H1 (cell line): ENCODE data around the gene ZNF462. TPM values are rescaled to one million over a fixed set of nuclear protein-coding genes. Genes with fewer than 3 reads are reported as not detected.

Source experiments
- CTCF ChIA-PET: fragments of 300-600 bp; sonication (Branson Sonifier 250); formaldehyde crosslinking; loops from one replicate; lab custom pipeline; 2021; ENCODE audit not compliant: partially characterized antibody; lab: Charles Lee
- POLR2A ChIA-PET: fragments of 300-600 bp; sonication (Branson Sonifier 250); formaldehyde crosslinking; loops from one replicate; lab custom pipeline; 2021; ENCODE audit warnings: inconsistent platforms; ENCODE audit not compliant: partially characterized antibody; lab: Charles Lee
- DNase-seq, 2 experiments: peaks; one replicate each; pipeline versions ENCODE4 v3.0.0 to v3.0.0-alpha.2; 2010 to 2022; ENCODE audit warnings: low spot score in 2 of 2, low read depth in 1 of 2, mixed read lengths in 1 of 2
- FAIRE-seq: peaks from 2 replicates; lab custom pipeline; 2011; peaks lifted over from hg19 to GRCh38; lab: Jason Lieb, UNC
- H2AFZ ChIP-seq: 2 replicates; pipeline ENCODE4 v1.8.1; 2012; ENCODE audit warnings: low read length, inconsistent platforms
- H2AK5ac ChIP-seq: 2 replicates; pipeline ENCODE4 v1.6.1; 2013; ENCODE audit warnings: low read depth, low read length
- H2BK120ac ChIP-seq: replicated peaks from 2 replicates; pipeline ENCODE3; 2013; ENCODE audit warnings: low read depth, low read length, inconsistent platforms
- H2BK12ac ChIP-seq: 2 replicates; pipeline ENCODE4 v1.6.1; 2013; ENCODE audit warnings: low read depth, low read length
- H2BK15ac ChIP-seq: 2 replicates; pipeline ENCODE4 v1.6.1; 2013; ENCODE audit warnings: low read length
- H2BK20ac ChIP-seq: 2 replicates; pipeline ENCODE4 v1.6.1; 2013; ENCODE audit warnings: low read length
- H2BK5ac ChIP-seq: 2 replicates; pipeline ENCODE4 v1.6.1; 2013; ENCODE audit warnings: low read depth, low read length
- H3K14ac ChIP-seq: 2 replicates; pipeline ENCODE4 v1.6.1; 2013; ENCODE audit warnings: inconsistent platforms; ENCODE audit not compliant: insufficient read length
- H3K18ac ChIP-seq: 2 replicates; pipeline ENCODE4 v1.6.1; 2013; ENCODE audit warnings: low read length; ENCODE audit errors: extremely low read depth
- H3K23ac ChIP-seq: 2 replicates; pipeline ENCODE4 v1.6.1; 2013; ENCODE audit warnings: inconsistent platforms; ENCODE audit not compliant: insufficient read length
- H3K23me2 ChIP-seq: 2 replicates; pipeline ENCODE4 v1.6.1; 2013; ENCODE audit warnings: low read depth, low read length
- H3K27ac ChIP-seq: 2 replicates; pipeline ENCODE4 v1.6.1; 2011; ENCODE audit warnings: low read depth, low read length, inconsistent platforms
- H3K27me3 ChIP-seq, 4 experiments: replicated peaks in 1 of 4; 1 replicate in 1 of 4; 2 replicates in 3 of 4; pipeline versions ENCODE4 v1.6.1 to v1.8.1; 2011 to 2013; ENCODE audit warnings: low read length in 3 of 4, mild to moderate bottlenecking in 3 of 4, inconsistent platforms in 2 of 4, mixed read lengths in 2 of 4, moderate library complexity in 1 of 4; ENCODE audit not compliant: control insufficient read depth in 3 of 4, insufficient read depth in 3 of 4; ENCODE audit errors: extremely low read depth in 1 of 4
- H3K36me3 ChIP-seq, 4 experiments: 2 replicates each; pipeline versions ENCODE4 v1.6.1 to v1.8.1; 2011 to 2013; ENCODE audit warnings: mild to moderate bottlenecking in 4 of 4, low read length in 3 of 4, moderate library complexity in 2 of 4, control low read depth in 1 of 4, inconsistent platforms in 1 of 4; ENCODE audit not compliant: insufficient read depth in 4 of 4, control insufficient read depth in 2 of 4
- H3K4ac ChIP-seq: replicated peaks from 2 replicates; pipeline ENCODE3; 2013; ENCODE audit warnings: low read length, low read depth, mixed read lengths, inconsistent platforms; ENCODE audit not compliant: insufficient read length
- H3K4me1 ChIP-seq, 4 experiments: replicated peaks in 1 of 4; 1 replicate in 1 of 4; 2 replicates in 3 of 4; pipeline versions ENCODE4 v1.6.1 to v1.8.1; 2011 to 2013; ENCODE audit warnings: low read length in 3 of 4, inconsistent platforms in 2 of 4, mixed read lengths in 1 of 4; ENCODE audit not compliant: insufficient read depth in 4 of 4, control insufficient read depth in 3 of 4
- H3K4me2 ChIP-seq, 2 experiments: 2 replicates each; pipeline versions ENCODE4 v1.6.1 to v1.8.1; 2011 to 2013; ENCODE audit warnings: low read depth in 2 of 2, low read length in 2 of 2, control low read depth in 1 of 2, inconsistent platforms in 1 of 2, mild to moderate bottlenecking in 1 of 2; ENCODE audit not compliant: insufficient read depth in 1 of 2
- H3K4me3 ChIP-seq, 4 experiments: fragments of 200-600, 300-600 bp in 1 of 4; sonication (generic), shearing (Covaris generic), sonication (Bioruptor Twin) in 1 of 4; 2 replicates each; pipeline versions ENCODE4 v1.5.1 to v1.8.1; 2011 to 2016; ENCODE audit warnings: low read length in 4 of 4, low read depth in 3 of 4, control low read depth in 2 of 4, inconsistent platforms in 2 of 4, mild to moderate bottlenecking in 2 of 4, mixed read lengths in 1 of 4, moderate library complexity in 1 of 4; ENCODE audit not compliant: insufficient read depth in 2 of 4; ENCODE audit errors: extremely low read depth in 1 of 4
- H3K56ac ChIP-seq: replicated peaks from 2 replicates; pipeline ENCODE3; 2013; ENCODE audit warnings: low read depth, mild to moderate bottlenecking, mixed read lengths, low read length, inconsistent platforms; ENCODE audit not compliant: insufficient read length
- H3K79me1 ChIP-seq: 2 replicates; pipeline ENCODE4 v1.6.1; 2013; ENCODE audit warnings: low read depth, low read length, control low read depth
- H3K79me2 ChIP-seq, 2 experiments: 2 replicates each; pipeline versions ENCODE4 v1.6.1 to v1.8.1; 2012 to 2013; ENCODE audit warnings: low read length in 2 of 2, mild to moderate bottlenecking in 2 of 2, inconsistent platforms in 1 of 2; ENCODE audit not compliant: insufficient read depth in 2 of 2, control insufficient read depth in 1 of 2
- H3K9ac ChIP-seq, 4 experiments: replicated peaks in 1 of 4; 1 replicate in 1 of 4; 2 replicates in 3 of 4; pipeline versions ENCODE4 v1.6.1 to v1.8.1; 2011 to 2013; ENCODE audit warnings: low read depth in 3 of 4, low read length in 3 of 4, control low read depth in 2 of 4, mild to moderate bottlenecking in 2 of 4, moderate library complexity in 2 of 4, inconsistent platforms in 1 of 4; ENCODE audit errors: extremely low read depth in 1 of 4
- H3K9me3 ChIP-seq, 2 experiments: 2 replicates each; pipeline versions ENCODE4 v1.6.1 to v1.8.1; 2012 to 2013; ENCODE audit warnings: mild to moderate bottlenecking in 2 of 2, moderate library complexity in 2 of 2, control low read depth in 1 of 2, inconsistent platforms in 1 of 2, low read depth in 1 of 2, low read length in 1 of 2, mixed read lengths in 1 of 2; ENCODE audit not compliant: insufficient read depth in 2 of 2
- H4K20me1 ChIP-seq, 2 experiments: replicated peaks in 1 of 2; 2 replicates each; pipeline versions ENCODE3 to v1.8.1; 2011 to 2013; ENCODE audit warnings: inconsistent platforms in 2 of 2, low read length in 2 of 2, mild to moderate bottlenecking in 1 of 2; ENCODE audit not compliant: insufficient read depth in 2 of 2, control insufficient read depth in 1 of 2
- H4K5ac ChIP-seq: 2 replicates; pipeline ENCODE4 v1.6.1; 2013; ENCODE audit warnings: low read length, low read depth, mixed read lengths, inconsistent platforms; ENCODE audit not compliant: insufficient read length
- H4K8ac ChIP-seq: 2 replicates; pipeline ENCODE4 v1.8.0; 2013; ENCODE audit warnings: mild to moderate bottlenecking, moderate library complexity, low read length, inconsistent platforms; ENCODE audit not compliant: insufficient read depth; ENCODE audit errors: extremely low read depth
- H4K91ac ChIP-seq: replicated peaks from 2 replicates; pipeline ENCODE3; 2013; ENCODE audit warnings: low read length, mixed read lengths, inconsistent platforms; ENCODE audit not compliant: insufficient read length
- CEBPB ChIP-seq: IDR thresholded peaks from 2 replicates; pipeline ENCODE4 v1.6.1; 2012; ENCODE audit warnings: low read depth, low read length
- GABPA ChIP-seq: IDR thresholded peaks from 2 replicates; pipeline ENCODE4 v1.6.1; 2011; ENCODE audit warnings: mild to moderate bottlenecking, low read length, moderate library complexity, borderline replicate concordance; ENCODE audit not compliant: insufficient read depth
- JUN ChIP-seq: IDR thresholded peaks from 2 replicates; pipeline ENCODE4 v1.6.1; 2011; ENCODE audit warnings: low read depth, mild to moderate bottlenecking, improper control_type of control experiment, low read length
- NRF1 ChIP-seq: IDR thresholded peaks from 2 replicates; pipeline ENCODE4 v1.6.1; 2011; ENCODE audit warnings: mild to moderate bottlenecking, low read depth, low read length, improper control_type of control experiment
- SP1 ChIP-seq: IDR thresholded peaks from 2 replicates; pipeline ENCODE4 v1.6.1; 2011; ENCODE audit warnings: low read depth, low read length
- SRF ChIP-seq: IDR thresholded peaks from 2 replicates; pipeline ENCODE4 v1.6.1; 2011; ENCODE audit warnings: mild to moderate bottlenecking, low read depth, low read length, moderate library complexity
- SUZ12 ChIP-seq: fragments of 200-600 bp; sonication (generic); IDR thresholded peaks from 2 replicates; pipeline ENCODE4 v1.6.1; 2012; ENCODE audit warnings: mild to moderate bottlenecking, inconsistent platforms, low read length, moderate library complexity, mixed read lengths
- TAF1 ChIP-seq: IDR thresholded peaks from 2 replicates; pipeline ENCODE4 v1.6.1; 2011; ENCODE audit warnings: mild to moderate bottlenecking, low read depth, low read length
- TBP ChIP-seq: IDR thresholded peaks from 2 replicates; pipeline ENCODE4 v1.6.1; 2011; ENCODE audit warnings: low read depth, low read length, improper control_type of control experiment
- WGBS, 2 experiments: shearing (Covaris generic) in 1 of 2; methylation state at CpG; one replicate each; pipeline versions ENCODE4 v1.1.6 to v1.1.7; 2013 to 2015; ENCODE audit warnings: low lambda C conversion rate in 2 of 2, mixed read lengths in 2 of 2, inconsistent platforms in 1 of 2, low coverage in 1 of 2, missing lambda C conversion rate in 1 of 2; ENCODE audit not compliant: insufficient replicate concordance in 2 of 2, insufficient coverage in 1 of 2, insufficient read length in 1 of 2; ENCODE audit errors: extremely low coverage in 1 of 2, missing lambda C conversion rate in 1 of 2; 5-methylcytosine and 5-hydroxymethylcytosine counted together
- polyA plus RNA-seq, 7 experiments: library from polyadenylated mRNA; depleted of rRNA in 3 of 7; stranded (reverse) in 5 of 7; unstranded in 2 of 7; fragments of >200 nt in 5 of 7; fragments of 200-250 nt in 2 of 7; gene quantifications; 1 replicate in 5 of 7; 2 replicates in 1 of 7; 4 replicates in 1 of 7; pipeline versions ENCODE4 v1.2.1 to v1.2.3, GENCODE V29; 2011 to 2013; ENCODE audit warnings: missing spikeins in 2 of 7, mixed read lengths in 2 of 7
- total RNA-seq: library from RNA; stranded (reverse); fragmentation: NEBNext Ultra II Directional; extraction: Animal tissue kit (Norgen Biotek cat#: 25700); gene quantifications from 2 replicates; pipeline ENCODE4 v1.2.1, GENCODE V29; 2021
- TF ChIP-seq, protein P1 (sequence below), 3 experiments: IDR thresholded peaks; 1 replicate in 2 of 3; 2 replicates in 1 of 3; pipeline versions ENCODE4 v1.5.1 to v1.6.1; 2011; ENCODE audit warnings: low read length in 3 of 3, mild to moderate bottlenecking in 3 of 3, inconsistent platforms in 2 of 3, low read depth in 1 of 3, moderate library complexity in 1 of 3; ENCODE audit not compliant: insufficient read depth in 1 of 3; ENCODE audit errors: control extremely low read depth in 1 of 3

Gene ZNF462
- total and polyA plus RNA-seq, 2 of the 8 experiments (the other 6 are each of a cell fraction or from before 2014, with no cell fraction given), result 30.0 to 163 TPM

GRCh38 chr9:106920701-106921283, 57.8 kb downstream of the ZNF462 start:
- ChIA-PET POLR2A (interaction anchor here (1.1 kb wide), 1 partner anchor 41 kb away, joined by 3 read pairs; no protein-coding TSS in a partner anchor), CTCF (interaction anchor here (0.8 to 2.1 kb wide), 7 partner anchors 9 to 46 kb away, joined by 3 to 8 read pairs (median 3); no protein-coding TSS in a partner anchor)
- Histone ChIP-seq H3K36me3 (peaks cover 13 to 51% (median 35%) of the 10 kb centered on the region in 4 experiments), H2BK120ac (no peak overlapping the region), H4K8ac (no peak overlapping the region), H3K4me2 (peak overlapping the region in 1 of 2 experiments; percentile 15; a peak in 2 of 4 replicates), H2BK12ac (no peak overlapping the region), H3K79me2 (peaks cover 11 to 94% of the 10 kb centered on the region in 2 experiments), H3K23ac (no peak overlapping the region), H3K27me3 (no peaks in the 10 kb centered on the region), H3K9ac (no peak overlapping the region), H4K91ac (no peak overlapping the region), H3K23me2 (no peaks in the 10 kb centered on the region), H2BK20ac (no peak overlapping the region), H4K20me1 (no peaks in the 10 kb centered on the region), H3K56ac (no peak overlapping the region), H3K14ac (no peak overlapping the region), H2BK5ac (no peak overlapping the region), H4K5ac (no peak overlapping the region), H2AK5ac (peak overlapping the region; percentile 44; the same call in 1 of the 2 replicates), H3K18ac (no peak overlapping the region), H3K4ac (no peak overlapping the region), H3K9me3 (no peaks in the 10 kb centered on the region), H2BK15ac (no peak overlapping the region), H2AFZ (no peak overlapping the region), H3K79me1 (peaks cover 9% of the 10 kb centered on the region), H3K27ac (peak overlapping the region; percentile 44; the same call in 1 of the 2 replicates), H3K4me1 (peaks cover 0 to 12% (median 11%) of the 10 kb centered on the region in 4 experiments; a peak in 5 of 7 replicates), H3K4me3 (no peak overlapping the region)
- DNase-seq, result no peak
- FAIRE-seq, result no peak
- 86% methylated on average over 4 of the region's 4 CpGs; no CpG with 5 or more reads in 1 of the 2 experiments for WGBS, 2 experiments
- TF ChIP-seq NRF1, result no peak
- TF ChIP-seq SP1, result no peak
- TF ChIP-seq, protein P1, sequence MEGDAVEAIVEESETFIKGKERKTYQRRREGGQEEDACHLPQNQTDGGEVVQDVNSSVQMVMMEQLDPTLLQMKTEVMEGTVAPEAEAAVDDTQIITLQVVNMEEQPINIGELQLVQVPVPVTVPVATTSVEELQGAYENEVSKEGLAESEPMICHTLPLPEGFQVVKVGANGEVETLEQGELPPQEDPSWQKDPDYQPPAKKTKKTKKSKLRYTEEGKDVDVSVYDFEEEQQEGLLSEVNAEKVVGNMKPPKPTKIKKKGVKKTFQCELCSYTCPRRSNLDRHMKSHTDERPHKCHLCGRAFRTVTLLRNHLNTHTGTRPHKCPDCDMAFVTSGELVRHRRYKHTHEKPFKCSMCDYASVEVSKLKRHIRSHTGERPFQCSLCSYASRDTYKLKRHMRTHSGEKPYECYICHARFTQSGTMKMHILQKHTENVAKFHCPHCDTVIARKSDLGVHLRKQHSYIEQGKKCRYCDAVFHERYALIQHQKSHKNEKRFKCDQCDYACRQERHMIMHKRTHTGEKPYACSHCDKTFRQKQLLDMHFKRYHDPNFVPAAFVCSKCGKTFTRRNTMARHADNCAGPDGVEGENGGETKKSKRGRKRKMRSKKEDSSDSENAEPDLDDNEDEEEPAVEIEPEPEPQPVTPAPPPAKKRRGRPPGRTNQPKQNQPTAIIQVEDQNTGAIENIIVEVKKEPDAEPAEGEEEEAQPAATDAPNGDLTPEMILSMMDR (IDR thresholded peaks at IDR 0.05; ENCODE audit: control extremely low read depth in 1 of 3, insufficient read depth in 1 of 3, low read depth in 1 of 3, low read length in 3 of 3), result no peak
- TF ChIP-seq SRF, result no peak
- no peak for TF ChIP-seq TBP
- no peak for TF ChIP-seq JUN
- TF ChIP-seq SUZ12, result no peak
- no peak for TF ChIP-seq TAF1
- TF ChIP-seq CEBPB, result no peak
- no peak for TF ChIP-seq GABPA
